HG03521 (cell line): Measurements from ENCODE around the gene ARHGAP28.

ENCODE experiments used
- ATAC-seq: cut with Tn5 transposase; IDR thresholded peaks from one replicate; pipeline ENCODE4 v1.9.1; 2021; ENCODE audit warnings: mild to moderate bottlenecking, moderate library complexity; ENCODE audit not compliant: unreplicated experiment

The ARHGAP28 gene

GRCh38 chr18:6729247-6730091 is at the start of gene ARHGAP28:
ARHGAP28 (plus strand) TSS chr18:6729716; CDS start chr18:6729822, 106 bp downstream.
- ATAC-seq = peak; percentile 85

DNA sequence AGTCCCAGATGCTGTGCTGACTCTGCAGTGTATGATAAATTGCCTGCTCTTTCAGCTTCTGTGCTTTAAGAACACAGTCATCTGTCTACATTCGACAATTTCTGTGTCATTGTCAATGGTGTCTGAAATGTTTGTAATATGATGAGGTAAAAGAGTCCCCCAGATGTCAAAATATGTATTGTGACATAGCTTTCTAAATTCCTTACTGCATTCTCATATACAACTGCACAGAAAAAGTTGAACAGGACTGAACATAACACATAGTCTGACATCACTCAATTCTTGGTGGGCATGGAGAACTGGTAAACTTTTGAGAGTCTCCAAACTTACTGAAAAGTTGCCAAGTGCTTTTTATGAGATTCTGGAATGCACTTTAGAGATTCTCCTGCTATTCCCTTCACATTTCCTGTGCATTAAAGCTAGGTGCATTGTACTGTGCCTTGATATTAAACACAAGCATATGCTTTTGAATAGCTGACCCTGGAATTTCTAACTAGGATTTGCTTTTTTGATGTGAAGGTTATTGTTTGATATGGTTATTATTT is 48.1 kb upstream of the ARHGAP28 start:
- no peak for ATAC-seq

DNA sequence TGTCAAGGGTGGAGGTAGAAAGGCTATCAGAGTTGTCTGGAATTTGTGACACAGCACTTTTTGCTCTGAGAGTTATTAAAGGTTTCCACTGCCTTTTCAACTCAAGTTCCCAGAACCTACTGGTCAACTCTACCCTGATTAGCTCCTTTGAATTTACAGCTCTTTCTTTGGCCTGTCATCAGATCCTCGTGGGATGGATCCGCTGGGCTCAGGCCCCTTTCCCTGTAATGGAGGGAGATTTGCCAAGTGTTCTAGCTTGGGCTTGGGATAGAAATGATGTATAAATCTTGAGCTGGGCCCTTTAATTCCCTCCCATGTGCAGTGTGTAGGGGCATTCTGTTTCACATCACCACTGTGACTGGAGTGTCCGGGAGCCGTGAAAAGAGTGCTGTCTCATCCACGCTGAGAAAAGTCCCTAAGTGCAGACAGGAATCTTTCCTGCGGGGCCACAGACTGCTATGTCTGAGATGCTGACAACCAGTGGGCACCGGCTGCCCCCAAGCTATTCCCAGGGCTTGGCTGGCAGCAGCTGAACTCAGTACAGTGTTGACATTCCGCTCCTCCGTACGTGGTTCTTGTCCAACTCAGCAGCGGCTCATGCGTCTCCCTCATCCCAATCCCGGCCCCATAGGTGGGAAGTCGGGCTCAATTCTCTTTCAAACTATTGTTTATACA is 46.9 kb upstream of the ARHGAP28 start:
- no peak for ATAC-seq

DNA sequence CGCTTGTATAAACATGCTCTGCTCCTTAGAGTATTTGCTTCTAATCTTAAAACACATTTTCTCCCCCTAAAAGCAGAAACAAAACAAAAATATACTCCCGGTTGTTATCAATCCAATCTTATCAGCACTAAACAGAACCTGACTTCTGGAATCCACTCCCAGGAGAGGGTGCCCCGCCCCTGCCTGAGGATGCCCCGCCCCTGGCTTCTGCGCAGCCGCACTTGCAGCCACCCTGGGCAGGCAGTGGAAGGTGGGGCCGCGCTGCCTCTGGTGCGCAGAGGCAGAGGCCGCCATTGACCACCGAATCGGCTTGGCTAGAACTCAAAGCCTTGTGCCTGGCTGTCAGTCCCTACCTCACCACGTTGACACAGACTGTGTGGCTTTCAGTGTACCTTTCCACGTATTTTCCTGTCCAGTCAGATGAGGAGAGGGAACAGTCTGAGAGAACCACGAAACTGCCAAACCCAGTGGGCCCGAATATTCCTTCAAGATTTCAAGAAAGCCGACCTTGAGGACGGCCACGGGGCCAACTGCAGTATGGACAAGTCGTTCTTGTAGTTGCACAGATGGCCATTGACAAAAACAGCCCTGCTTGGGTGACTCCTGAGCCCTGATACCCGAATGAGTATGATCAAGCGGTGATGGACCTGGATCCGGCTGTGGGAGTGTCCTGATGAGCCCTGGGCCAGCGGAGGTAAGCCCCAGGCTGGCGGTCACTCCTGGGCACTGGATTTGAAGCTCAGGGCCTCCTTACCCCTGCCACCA is 46.2 kb upstream of the ARHGAP28 start:
- ATAC-seq = no peak

DNA sequence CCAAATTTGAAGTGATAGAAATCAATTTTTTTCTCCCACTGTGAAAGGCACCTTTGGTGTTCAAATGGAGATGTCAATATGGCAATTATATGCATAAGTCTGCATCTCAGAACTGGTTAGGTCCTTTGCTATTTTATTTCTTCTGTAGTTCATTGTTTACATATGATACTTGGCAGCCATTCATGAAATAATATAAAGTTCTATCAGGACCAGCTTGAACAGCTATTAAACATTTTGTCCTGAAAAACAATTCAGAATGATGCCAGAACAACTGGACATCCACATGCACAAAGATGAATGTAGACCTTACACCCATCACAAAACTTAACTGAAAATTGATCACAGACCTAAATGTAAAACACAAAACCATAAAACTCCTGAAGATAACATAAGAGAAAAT is 41.8 kb upstream of the ARHGAP28 start:
- no peak for ATAC-seq

- no peak for ATAC-seq
Measured at GRCh38 chr18:6708890-6709289, 20.6 kb upstream of the ARHGAP28 start.

DNA sequence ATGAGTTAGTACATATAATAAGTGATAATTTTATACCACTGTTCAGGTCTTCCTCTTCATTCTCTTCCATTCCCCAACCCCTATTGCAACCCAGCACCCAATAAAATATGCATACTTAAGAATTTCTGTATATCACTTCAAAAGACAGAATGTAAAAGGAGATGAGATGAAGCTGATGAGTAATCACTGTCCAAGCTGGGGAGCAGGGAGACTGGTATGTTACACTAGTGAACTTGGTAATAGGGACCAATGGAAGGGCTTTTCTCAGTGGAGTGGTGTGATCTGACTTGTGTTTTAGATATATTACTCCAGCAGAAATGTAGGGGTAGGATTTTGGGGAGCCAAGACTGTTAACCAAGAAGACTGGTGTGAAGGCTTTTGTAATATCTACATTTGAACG is 18.0 kb upstream of the ARHGAP28 start:
- ATAC-seq = no peak

DNA sequence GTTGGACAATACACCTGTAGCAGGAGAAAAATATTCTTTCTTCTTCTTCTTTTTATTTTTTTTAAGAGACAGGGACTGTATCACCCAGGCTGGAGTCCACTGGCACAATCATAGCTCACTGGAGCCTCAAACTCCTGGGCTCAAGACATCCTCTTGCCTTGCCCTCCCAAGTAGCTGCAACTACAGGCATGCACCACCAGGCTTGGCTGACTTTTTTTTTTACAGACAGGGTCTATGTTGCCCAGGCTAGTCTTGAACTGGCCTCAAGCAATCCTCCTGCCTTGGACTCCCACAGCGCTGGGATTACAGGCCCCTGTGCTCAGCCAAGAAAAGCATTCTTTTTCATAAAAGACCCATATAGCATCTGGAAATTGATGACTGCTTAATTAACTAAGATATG is 17.1 kb upstream of the ARHGAP28 start:
- no peak for ATAC-seq

GRCh38 chr18:6714010-6714409 is 15.5 kb upstream of the ARHGAP28 start:
- no peak for ATAC-seq

DNA sequence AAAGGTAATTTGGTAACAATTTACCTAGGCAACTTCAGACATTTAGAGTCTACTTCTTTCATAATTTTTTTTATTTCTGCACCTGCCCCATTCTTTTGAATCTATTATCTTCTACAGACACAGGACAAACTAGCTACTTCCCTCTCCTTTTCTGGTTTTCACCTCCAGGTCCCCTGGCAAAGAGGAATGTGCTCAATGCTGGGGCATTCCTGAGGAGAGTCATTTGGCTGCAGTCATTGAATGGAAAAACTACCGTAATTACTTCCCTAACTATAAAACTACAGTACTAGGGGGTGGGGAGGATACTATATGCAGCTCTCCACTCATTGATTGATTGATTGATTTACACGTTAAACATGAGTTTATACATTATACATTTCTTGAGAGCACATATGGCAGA is 11.2 kb upstream of the ARHGAP28 start:
- no peak for ATAC-seq

GRCh38 chr18:6719098-6719846 is 10.2 kb upstream of the ARHGAP28 start:
- ATAC-seq = no peak

GRCh38 chr18:6719910-6720683 is 9.4 kb upstream of the ARHGAP28 start:
- no peak for ATAC-seq

GRCh38 chr18:6721755-6722154 is 7.8 kb upstream of the ARHGAP28 start:
- ATAC-seq = no peak

- no peak for ATAC-seq
Measured at GRCh38 chr18:6722690-6723089, 6.8 kb upstream of the ARHGAP28 start.

GRCh38 chr18:6724331-6724730 is 5.2 kb upstream of the ARHGAP28 start:
- no peak for ATAC-seq

DNA sequence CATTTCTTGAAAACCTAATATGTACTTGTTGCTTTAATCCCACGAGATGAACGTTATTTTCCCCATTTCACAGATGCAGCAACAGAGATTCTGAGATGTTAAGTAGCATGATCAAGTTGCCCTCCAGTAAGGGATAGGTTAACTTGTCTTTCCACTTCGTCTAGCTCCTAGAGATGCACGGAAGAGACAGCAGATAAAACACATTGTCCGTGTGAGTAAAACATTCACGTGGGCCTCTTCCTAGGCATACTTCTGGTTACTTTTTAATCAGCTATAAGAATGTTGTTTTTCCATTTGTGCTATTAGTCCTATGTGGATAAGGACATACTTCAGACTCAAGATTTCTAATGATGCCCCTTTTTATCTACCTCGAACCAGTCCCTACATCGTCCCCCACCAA is 1.2 kb upstream of the ARHGAP28 start:
- no peak for ATAC-seq

DNA sequence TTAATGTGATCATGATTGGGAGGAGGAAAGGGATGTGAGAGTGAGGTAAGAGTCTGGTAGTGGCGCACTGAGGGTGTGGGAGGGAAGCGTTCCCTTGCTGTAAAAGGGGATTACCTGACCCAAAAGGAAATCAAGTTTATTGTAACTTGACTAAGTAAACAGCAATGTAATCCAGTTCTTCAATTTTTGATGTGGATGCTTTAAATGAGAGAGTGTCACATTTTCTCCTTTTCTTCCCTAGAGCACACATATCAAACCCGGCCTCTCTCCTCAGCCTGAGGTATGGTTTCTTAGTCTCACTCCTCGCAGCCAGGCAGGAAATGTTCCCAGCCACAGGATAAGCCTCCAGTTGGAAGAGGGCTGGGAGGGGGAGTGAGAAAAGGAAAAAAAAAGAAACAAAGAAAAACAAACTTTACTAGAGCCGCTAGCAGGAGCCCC is 688 bp upstream of the ARHGAP28 start:
- no peak for ATAC-seq

DNA sequence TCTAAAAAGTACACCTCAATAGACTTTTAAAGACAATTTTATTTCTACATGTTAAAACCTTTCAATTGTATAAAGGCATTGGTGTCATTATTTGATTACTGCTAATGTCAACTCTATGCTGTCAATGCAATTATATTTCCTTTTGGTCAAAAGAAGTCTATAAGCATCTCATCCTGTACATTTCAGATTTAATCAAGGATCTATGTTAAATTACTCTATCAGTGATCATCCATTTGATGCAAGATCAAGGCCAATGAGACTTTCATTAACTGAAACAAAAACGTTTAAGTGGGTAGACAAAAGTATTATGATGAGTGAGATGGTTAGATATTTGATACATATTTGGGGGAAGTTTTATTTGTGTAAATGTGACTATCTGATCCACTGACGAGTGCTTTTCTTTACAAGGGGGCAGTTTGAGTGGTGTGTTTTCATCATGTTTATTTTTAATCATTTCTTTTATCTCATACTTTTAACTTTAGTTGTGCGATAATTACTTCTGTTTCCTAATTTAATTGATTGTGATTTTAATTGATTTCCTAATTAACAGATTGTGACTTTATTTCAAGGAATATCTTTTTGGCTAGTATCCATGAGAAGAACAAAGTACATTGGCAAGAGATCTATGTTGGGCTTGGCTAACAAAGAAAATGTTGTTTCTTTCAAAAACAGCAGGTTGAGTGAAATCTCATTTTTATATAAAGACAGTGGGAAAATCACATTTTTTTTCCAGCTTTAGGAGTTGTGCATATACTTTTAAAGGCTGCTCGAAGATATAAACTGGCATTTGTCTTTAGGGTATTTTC is 1.1 kb downstream of the ARHGAP28 start:
- ATAC-seq = no peak

DNA sequence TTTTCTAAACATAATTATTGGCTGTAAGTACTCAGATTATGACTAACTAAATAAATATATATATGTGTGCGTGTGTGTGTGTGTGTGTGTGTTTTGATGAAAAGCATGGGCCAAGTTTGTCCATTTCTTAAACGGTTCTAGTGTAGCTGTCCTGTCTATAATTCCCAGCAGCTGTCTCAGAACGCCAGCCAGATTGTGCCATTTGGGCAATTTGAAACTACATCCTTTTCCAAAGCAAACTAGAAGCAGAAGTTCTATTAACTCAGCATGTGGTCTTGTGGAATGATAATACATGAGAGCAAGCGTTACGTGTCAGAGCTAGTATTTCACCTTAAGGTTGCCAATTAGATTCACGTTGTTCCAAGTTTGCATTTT is 1.7 kb downstream of the ARHGAP28 start:
- no peak for ATAC-seq
